ENCODE data around the gene DMTF1.

Gene DMTF1

DNA sequence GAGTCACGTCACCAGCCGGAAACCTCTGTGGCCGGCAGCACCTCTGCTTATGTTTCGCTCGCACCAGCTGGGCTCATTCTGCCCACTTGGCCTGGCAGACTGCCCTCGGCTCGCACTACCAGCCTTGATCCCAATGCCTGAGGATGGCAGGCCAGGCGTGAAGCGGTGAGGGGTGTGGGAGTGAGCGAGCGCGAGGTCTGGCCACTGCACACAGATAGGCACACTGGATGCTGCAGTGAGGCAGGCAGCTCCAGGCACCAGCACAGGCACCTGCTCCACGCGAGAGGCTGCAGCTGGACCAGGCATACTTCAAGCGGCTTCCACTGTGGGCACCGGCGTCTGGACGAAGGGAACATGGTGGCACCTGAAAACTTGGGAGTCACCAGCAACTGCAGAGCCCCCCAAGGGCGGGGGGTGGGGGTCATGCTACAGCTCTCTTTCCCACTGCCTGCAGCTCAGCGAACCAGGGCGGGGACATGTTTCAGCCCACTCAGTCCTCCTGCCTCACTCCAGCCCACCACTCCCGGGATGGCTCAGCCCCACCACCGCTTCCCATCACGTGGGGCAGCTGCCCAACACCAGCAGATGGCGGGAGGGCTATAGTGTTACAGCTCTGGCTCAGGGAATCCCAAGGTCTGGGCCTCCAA lies 5.4 kb upstream of the DMTF1 start:
- no peak for DNase-seq

DNA sequence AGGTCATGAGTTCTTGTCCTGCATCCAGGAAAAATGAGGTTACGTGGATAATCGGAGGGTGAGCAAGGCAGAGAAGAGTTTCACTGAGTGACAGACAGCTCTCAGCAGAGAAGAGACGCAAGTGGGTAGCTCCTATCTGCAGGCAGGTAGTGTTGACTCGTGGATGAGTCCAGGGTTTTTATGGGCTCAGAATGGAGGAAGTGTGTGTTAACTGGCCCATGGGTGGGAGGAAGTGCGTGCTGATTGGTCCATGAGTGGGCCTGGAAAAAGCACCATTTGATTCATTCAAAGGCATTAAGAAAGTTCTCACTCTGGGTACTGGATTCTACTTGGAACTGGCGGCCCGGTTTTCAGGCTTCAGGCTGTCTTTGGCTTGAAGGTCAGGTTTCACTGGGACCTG lies 4.8 kb upstream of the DMTF1 start:
- DNase-seq = no peak

DNA sequence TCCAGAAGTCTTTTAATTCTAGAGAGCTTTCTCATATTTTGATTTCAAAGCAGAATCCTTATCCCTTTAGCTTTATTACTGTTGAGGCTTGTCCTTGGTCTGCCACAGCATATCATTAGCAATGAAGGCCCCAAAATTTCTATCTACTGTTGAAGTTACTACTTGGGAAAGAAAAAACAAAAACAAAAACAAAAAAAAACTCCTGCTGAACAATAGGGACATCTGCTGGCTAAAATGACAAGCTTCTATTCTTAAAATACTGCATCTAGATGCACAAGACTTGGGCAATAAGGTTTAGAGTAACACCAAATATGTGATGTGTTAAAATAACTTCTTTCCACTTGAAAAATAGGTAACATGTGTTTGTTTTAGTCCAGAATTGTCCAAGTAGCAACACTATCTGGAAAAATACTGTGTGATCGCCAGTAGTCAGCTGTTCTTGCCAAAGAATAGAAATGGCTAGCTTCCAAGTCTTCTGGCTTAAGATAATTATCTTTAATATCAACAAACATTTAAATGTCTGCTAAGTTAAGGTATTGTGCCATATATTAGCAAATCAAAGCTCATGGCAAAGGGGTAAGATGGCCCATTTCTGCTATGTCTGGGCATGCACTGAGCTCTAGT lies 3.8 kb upstream of the DMTF1 start:
- no peak for DNase-seq

DNA sequence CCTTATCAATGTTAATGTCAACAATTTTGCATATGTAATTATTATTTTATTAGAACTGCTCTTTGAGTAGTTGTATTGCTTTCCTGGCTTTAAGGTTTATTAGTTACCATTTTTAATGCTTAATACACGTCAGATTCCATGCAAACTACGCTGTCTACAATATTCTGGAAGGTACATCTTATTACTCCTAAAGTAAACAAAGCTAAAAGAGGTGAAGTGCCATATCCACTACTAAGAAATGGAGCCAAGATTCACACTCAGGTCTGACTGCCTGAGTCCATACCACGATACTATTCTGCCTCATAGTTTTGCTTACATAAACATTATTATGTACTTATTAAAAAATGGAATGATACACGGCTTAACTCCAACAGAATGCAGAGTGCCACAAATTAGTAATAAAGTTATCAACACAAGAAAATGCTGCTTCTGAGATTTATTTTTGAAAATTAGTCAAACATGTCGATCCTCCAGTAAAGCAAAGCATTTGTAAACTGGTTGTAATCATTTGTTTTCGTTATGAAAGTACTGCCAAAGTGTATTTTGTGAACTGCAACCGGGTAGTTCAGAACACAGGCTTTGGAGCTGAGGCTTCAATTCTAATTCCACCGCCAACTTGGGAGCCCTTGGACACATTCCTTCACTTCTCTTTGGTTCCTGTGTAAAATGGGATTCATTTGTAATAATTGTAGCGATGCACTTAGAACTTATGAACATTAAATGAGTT lies 1.1 kb upstream of the DMTF1 start:
- DNase-seq = no peak

DNA sequence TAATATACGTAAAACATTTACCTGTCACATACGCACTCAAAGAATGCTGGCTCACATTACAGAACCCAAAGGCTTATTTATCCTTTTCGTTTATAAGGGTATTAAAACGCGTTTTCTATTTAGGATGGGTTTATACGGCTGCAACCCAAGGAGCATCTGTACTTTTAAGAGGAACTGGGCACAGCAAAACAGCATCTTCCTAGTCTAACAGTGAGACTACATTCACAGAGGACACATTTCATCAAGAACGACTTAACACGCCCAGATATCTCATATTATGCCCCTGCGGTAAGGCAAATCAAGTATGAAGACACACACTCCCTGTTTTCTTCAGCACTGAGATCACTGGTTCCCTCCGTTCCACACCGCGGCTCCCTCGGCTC lies 533 bp upstream of the DMTF1 start:
- DNase-seq = no peak

GRCh38 chr7:87152897-87153641 lies 816 bp downstream of the DMTF1 start:
- DNase-seq = no peak

- DNase-seq = no peak
Measured at GRCh38 chr7:87154166-87154565, 1.9 kb downstream of the DMTF1 start.

GRCh38 chr7:87154569-87154968 lies 2.3 kb downstream of the DMTF1 start:
- DNase-seq = no peak

DNA sequence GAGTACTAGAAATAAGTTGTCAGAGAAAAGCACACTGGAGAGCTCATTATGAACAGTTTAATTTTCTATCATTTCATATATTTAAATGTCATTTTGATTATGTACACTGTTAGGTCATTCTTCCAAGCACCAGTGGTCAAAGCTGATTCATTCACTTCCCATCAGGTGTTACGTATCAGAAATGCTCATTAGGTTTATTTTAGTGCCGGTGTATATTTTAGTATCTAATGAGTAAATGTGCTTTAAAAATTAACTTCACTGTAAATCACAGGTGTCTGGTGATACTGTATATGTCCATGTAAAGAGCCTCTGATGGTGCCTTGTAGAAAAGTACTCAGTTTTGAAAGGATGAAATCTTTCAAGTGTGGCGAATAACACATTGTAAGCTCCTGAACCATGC lies 3.5 kb downstream of the DMTF1 start:
- no peak for DNase-seq

GRCh38 chr7:87156709-87157108 lies 4.5 kb downstream of the DMTF1 start:
- no peak for DNase-seq

DNA sequence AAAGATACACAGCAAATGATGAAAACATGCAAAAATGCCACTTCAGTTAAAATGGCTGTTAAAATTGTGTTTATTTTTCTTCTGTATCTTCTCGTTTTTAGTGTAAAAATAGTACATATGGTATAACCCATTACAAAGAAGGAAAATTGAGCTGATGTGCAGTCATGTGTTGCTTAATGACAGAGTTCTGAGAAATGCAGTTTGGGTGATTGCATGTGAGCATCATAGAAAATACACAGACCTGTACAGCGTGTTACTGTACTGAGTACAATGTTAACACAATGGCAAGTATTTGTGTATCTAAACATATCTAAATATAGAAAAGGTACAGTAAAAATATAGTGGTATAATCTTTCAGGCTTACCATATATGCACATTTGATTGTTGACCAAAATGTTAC lies 7.3 kb downstream of the DMTF1 start:
- DNase-seq = no peak

DNA sequence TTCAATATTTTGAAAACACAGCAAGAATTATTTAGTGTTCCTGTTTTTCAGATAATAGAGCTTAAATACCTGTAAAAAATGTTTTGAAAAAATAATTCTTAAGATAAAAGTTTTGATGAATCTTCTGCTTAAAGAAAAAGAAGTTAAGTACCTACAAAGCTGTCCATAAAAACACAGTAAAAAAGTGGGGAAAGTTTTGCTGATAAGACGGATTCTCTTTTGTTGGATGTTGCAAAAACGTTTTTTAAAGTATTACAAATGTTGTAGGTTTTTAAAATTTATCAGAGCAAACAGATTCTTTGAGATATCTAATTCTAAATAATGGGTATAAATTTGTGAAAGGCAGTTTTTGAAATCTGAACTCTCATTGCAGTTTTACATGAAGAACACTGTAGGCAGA lies 12.2 kb downstream of the DMTF1 start:
- no peak for DNase-seq

- no peak for DNase-seq
Measured at GRCh38 chr7:87170828-87171227, 18.6 kb downstream of the DMTF1 start.

- DNase-seq = no peak
Measured at GRCh38 chr7:87171282-87171934, 19.2 kb downstream of the DMTF1 start.

GRCh38 chr7:87173471-87173870 lies 21.2 kb downstream of the DMTF1 start:
- no peak for DNase-seq

- DNase-seq = no peak
Measured at GRCh38 chr7:87178320-87178719, 26.1 kb downstream of the DMTF1 start.

DNA sequence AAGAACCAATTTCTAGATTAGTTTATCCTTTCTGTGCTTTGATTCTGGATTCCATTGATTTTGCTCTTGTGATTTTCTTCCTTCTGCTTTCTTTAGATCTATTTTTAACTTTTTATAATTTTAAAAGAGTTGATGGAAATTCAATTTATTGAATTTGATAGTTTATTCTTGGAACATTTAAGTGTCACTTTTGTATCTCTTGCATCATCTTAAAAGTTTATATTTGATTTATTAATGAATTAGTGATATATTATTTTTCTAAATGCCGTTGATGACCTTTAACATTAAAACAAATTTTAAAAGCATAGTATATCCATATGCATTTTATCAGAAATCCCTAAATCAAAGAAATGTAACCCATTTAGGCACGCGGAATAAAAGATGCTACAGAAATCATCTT lies 26.9 kb downstream of the DMTF1 start:
- no peak for DNase-seq

DNA sequence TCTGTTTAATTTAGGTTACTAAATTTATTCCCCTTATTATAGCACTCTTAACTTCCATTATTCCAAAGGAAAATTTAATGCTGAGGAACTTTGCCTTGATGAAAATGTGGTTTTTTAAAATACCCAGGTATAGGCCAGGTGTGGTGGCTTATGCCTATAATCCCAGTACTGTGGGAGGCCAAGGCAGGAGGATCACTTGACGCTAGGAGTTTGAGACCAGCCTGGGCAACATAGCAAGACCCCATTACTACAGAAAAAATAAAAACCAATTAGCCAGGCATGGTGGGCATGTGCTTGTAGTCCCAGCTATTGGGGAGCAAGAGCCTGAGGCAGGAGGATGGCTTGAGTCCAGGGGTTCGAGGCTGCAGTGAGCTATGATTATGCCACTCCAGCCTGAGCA lies 34.9 kb downstream of the DMTF1 start:
- DNase-seq = no peak

- DNase-seq = no peak
Measured at GRCh38 chr7:87188930-87189329, 36.7 kb downstream of the DMTF1 start.

DNA sequence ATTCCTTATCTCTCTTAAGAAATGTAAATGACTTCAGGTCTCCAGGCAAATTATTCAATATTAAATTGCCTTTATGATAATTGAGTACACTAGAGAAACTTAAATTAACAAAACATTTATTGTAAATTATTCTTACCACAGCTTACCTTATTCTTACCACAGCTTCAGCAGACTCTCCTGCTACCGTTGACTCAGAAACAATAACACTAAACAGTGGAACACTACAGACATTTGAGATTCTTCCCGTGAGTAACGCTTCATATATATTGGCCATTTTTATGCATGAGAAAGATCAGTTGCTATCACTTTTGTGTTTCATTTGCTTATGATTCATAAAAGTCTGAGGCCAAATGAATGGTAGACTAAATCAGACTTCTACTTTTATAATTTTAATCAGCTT lies 38.5 kb downstream of the DMTF1 start:
- no peak for DNase-seq

- no peak for DNase-seq
Measured at GRCh38 chr7:87192784-87193487, 40.7 kb downstream of the DMTF1 start.

- DNase-seq = no peak
Measured at GRCh38 chr7:87193912-87194311, 41.7 kb downstream of the DMTF1 start.

GRCh38 chr7:87199241-87199640 lies 47.0 kb downstream of the DMTF1 start:
- no peak for DNase-seq
